Hepatic stellate cell (primary cell): ENCODE measurements around the gene UPK3A.
"Not testable (repeated sequence)": the region's sequence is repeated elsewhere in the genome, so short reads cannot be mapped to it uniquely, and the experiment has no call there.

Experiments used
- DNase-seq: peaks from one replicate; pipeline ENCODE4 v3.0.0; 2011; ENCODE audit warnings: low spot score

The UPK3A gene

GRCh38 chr22:45281010-45281409 is 3.7 kb upstream of the UPK3A start:
- DNase-seq, result no peak

GRCh38 chr22:45285263-45286058 is 712 bp downstream of the UPK3A start:
- no peak for DNase-seq

GRCh38 chr22:45286854-45287551 is 2.3 kb downstream of the UPK3A start:
- DNase-seq, result no peak

GRCh38 chr22:45290410-45290936 is 5.7 kb downstream of the UPK3A start:
- DNase-seq, result no peak

- no peak for DNase-seq
Observed at GRCh38 chr22:45291061-45291930, 6.5 kb downstream of the UPK3A start.

GRCh38 chr22:45291931-45292290 is 7.2 kb downstream of the UPK3A start:
- DNase-seq, result no peak

GRCh38 chr22:45292731-45293442 is 8.1 kb downstream of the UPK3A start:
- no peak for DNase-seq

- DNase-seq, result no peak
Observed at GRCh38 chr22:45294030-45294429, 9.3 kb downstream of the UPK3A start.

GRCh38 chr22:45295004-45295403 is 10.3 kb downstream of the UPK3A start:
- not testable (repeated sequence) for DNase-seq

GRCh38 chr22:45295492-45295891 is 10.7 kb downstream of the UPK3A start:
- no peak for DNase-seq

- DNase-seq, result no peak
Observed at GRCh38 chr22:45296628-45297297, 12.0 kb downstream of the UPK3A start.

- DNase-seq, result no peak
Observed at GRCh38 chr22:45298934-45299505, 14.3 kb downstream of the UPK3A start.

- no peak for DNase-seq
Observed at GRCh38 chr22:45302751-45303150, 18.0 kb downstream of the UPK3A start.

GRCh38 chr22:45303181-45303580 is 18.4 kb downstream of the UPK3A start:
- no peak for DNase-seq

- DNase-seq, result no peak
Observed at GRCh38 chr22:45304971-45305370, 20.2 kb downstream of the UPK3A start.

- DNase-seq, result no peak
Observed at GRCh38 chr22:45305456-45306075, 20.8 kb downstream of the UPK3A start.

- no peak for DNase-seq
Observed at GRCh38 chr22:45306139-45306538, 21.4 kb downstream of the UPK3A start.

- no peak for DNase-seq
Observed at GRCh38 chr22:45308391-45308956, 23.7 kb downstream of the UPK3A start.

GRCh38 chr22:45308957-45309421 is 24.2 kb downstream of the UPK3A start:
- DNase-seq, result no peak
